GM19397 (cell line): ENCODE measurements around the gene RPS3.
"Not testable (repeated sequence)": the region's sequence is repeated elsewhere in the genome, so short reads cannot be mapped to it uniquely, and the experiment has no call there.

Source experiments
- ATAC-seq: cut with Tn5 transposase; IDR thresholded peaks from one replicate; pipeline ENCODE4 v1.9.1; 2021; ENCODE audit warnings: mild to moderate bottlenecking, moderate library complexity; ENCODE audit not compliant: unreplicated experiment

The RPS3 gene

GRCh38 chr11:75378776-75379175 lies 20.5 kb upstream of the RPS3 start:
- ATAC-seq: not testable (repeated sequence)

- ATAC-seq: no peak
Measured at GRCh38 chr11:75380245-75380644, 19.1 kb upstream of the RPS3 start.

- no peak for ATAC-seq
Measured at GRCh38 chr11:75380716-75381420, 18.4 kb upstream of the RPS3 start.

GRCh38 chr11:75383246-75383645 lies 16.1 kb upstream of the RPS3 start:
- ATAC-seq: no peak

- ATAC-seq: no peak
Measured at GRCh38 chr11:75384438-75385080, 14.8 kb upstream of the RPS3 start.

- ATAC-seq: no peak
Measured at GRCh38 chr11:75386942-75387630, 12.2 kb upstream of the RPS3 start.

GRCh38 chr11:75387736-75388294 lies 11.5 kb upstream of the RPS3 start:
- ATAC-seq: no peak

GRCh38 chr11:75388386-75389275 lies 10.7 kb upstream of the RPS3 start:
- no peak for ATAC-seq

- no peak for ATAC-seq
Measured at GRCh38 chr11:75389276-75389605, 10.1 kb upstream of the RPS3 start.

- ATAC-seq: no peak
Measured at GRCh38 chr11:75389925-75390324, 9.4 kb upstream of the RPS3 start.

- ATAC-seq: no peak
Measured at GRCh38 chr11:75394085-75394840, 5.1 kb upstream of the RPS3 start.

GRCh38 chr11:75398906-75399305 lies 412 bp upstream of the RPS3 start:
- ATAC-seq: no peak

- ATAC-seq: no peak
Measured at GRCh38 chr11:75400146-75400865, 988 bp downstream of the RPS3 start.

GRCh38 chr11:75402002-75402773 lies 2.9 kb downstream of the RPS3 start:
- ATAC-seq: no peak

- no peak for ATAC-seq
Measured at GRCh38 chr11:75403037-75403436, 3.7 kb downstream of the RPS3 start.

GRCh38 chr11:75403983-75404658 lies 4.8 kb downstream of the RPS3 start:
- no peak for ATAC-seq

GRCh38 chr11:75406338-75406777 lies 7.0 kb downstream of the RPS3 start:
- no peak for ATAC-seq

- ATAC-seq: no peak
Measured at GRCh38 chr11:75408957-75409219, 9.6 kb downstream of the RPS3 start.
